HCT116 (cell line): ENCODE data around the gene GSTM3. TPM values are rescaled to one million over a fixed set of nuclear protein-coding genes. Genes with fewer than 3 reads are reported as not detected.

Experiments
- ATAC-seq: fragments of 200-7000 bp; cut with Tn5 transposase; 2 replicates; pipeline ENCODE4 v1.9.1; 2020; ENCODE audit warnings: mild to moderate bottlenecking, moderate library complexity
- BruUV-seq: library from RNA; stranded (reverse); fragments of 400-500 nt; replicated peaks from 2 replicates; lab custom pipeline; 2021; lab: Mats Ljungman, UMichigan
- CTCF ChIA-PET: fragments of 300-600 bp; sonication (Branson Sonifier 250); formaldehyde crosslinking; loops from one replicate; lab custom pipeline; 2021; ENCODE audit warnings: antibody characterized with exemption; lab: Charles Lee
- POLR2A ChIA-PET: fragments of 300-600, 350-600 bp; sonication (Branson Sonifier 250); formaldehyde crosslinking; loops from one replicate; lab custom pipeline; 2021; ENCODE audit warnings: antibody characterized with exemption; lab: Charles Lee
- RAD21 ChIA-PET, 2 experiments: fragments of 300-600 bp; sonication (Branson Sonifier 250); formaldehyde crosslinking; loops; one replicate each; lab custom pipeline; 2023; ENCODE audit warnings: low total read pairs in 2 of 2; ENCODE audit not compliant: uncharacterized antibody in 2 of 2, unreplicated experiment in 2 of 2, low non-redundant PET in 1 of 2; lab: Charles Lee
- DNase-seq: peaks from one replicate; pipeline ENCODE4 v3.0.0-alpha.2; 2010; ENCODE audit warnings: low read depth, low spot score
- H2AFZ ChIP-seq: fragments of 200-600 bp; shearing (Covaris generic), sonication (generic); 2 replicates; pipeline ENCODE4 v1.6.1; 2017; ENCODE audit warnings: low read depth, mixed run types, mixed read lengths, antibody characterized with exemption, low read length; ENCODE audit not compliant: poor library complexity, severe bottlenecking
- H3K27ac ChIP-seq: 2 replicates; pipeline ENCODE4 v1.5.1; 2012; ENCODE audit warnings: low read depth, low read length
- H3K27me3 ChIP-seq: fragments of 200-600 bp; sonication (generic); 2 replicates; pipeline ENCODE4 v1.6.1; 2016; ENCODE audit warnings: mixed run types, low read length, mixed read lengths; ENCODE audit not compliant: insufficient read depth
- H3K36me3 ChIP-seq, 2 experiments: fragments of 200-500 bp in 1 of 2; fragments of 200-600 bp in 1 of 2; sonication (Bioruptor generic) in 1 of 2; sonication (generic) in 1 of 2; 2 replicates each; pipeline versions ENCODE4 v1.5.1 to v1.6.1; 2014 to 2016; ENCODE audit warnings: low read length in 2 of 2, inconsistent platforms in 1 of 2, mixed read lengths in 1 of 2, mixed run types in 1 of 2; ENCODE audit not compliant: insufficient read depth in 2 of 2, control insufficient read depth in 1 of 2
- H3K4me1 ChIP-seq, 2 experiments: fragments of 200-600 bp in 1 of 2; sonication (generic) in 1 of 2; 2 replicates each; pipeline versions ENCODE4 v1.5.1 to v1.6.1; 2012 to 2017; ENCODE audit warnings: low read length in 2 of 2, inconsistent platforms in 1 of 2, mild to moderate bottlenecking in 1 of 2, mixed read lengths in 1 of 2, mixed run types in 1 of 2, moderate library complexity in 1 of 2; ENCODE audit not compliant: insufficient read depth in 2 of 2, control insufficient read depth in 1 of 2
- H3K4me2 ChIP-seq: fragments of 200-600 bp; sonication (generic); 2 replicates; pipeline ENCODE4 v1.6.1; 2017; ENCODE audit warnings: mixed run types, low read length, mixed read lengths
- H3K4me3 ChIP-seq, 2 experiments: fragments of 200-600 bp in 1 of 2; sonication (generic) in 1 of 2; replicated peaks in 1 of 2; 2 replicates each; pipeline ENCODE4 v1.5.1; 2011 to 2016; ENCODE audit warnings: low read length in 2 of 2, control low read depth in 1 of 2, low read depth in 1 of 2, mild to moderate bottlenecking in 1 of 2, mixed read lengths in 1 of 2, mixed run types in 1 of 2
- H3K79me2 ChIP-seq: fragments of 200-600 bp; sonication (generic); 2 replicates; pipeline ENCODE4 v1.6.1; 2017; ENCODE audit warnings: mild to moderate bottlenecking, mixed run types, low read length, moderate library complexity, mixed read lengths; ENCODE audit not compliant: insufficient read depth
- H3K9ac ChIP-seq: fragments of 200-600 bp; sonication (generic); 2 replicates; pipeline ENCODE4 v1.6.1; 2016; ENCODE audit warnings: low read length, mixed read lengths
- H3K9me2 ChIP-seq: fragments of 200-600 bp; sonication (generic), shearing (Covaris generic); 2 replicates; pipeline ENCODE4 v1.6.1; 2017; ENCODE audit warnings: mixed run types, mild to moderate bottlenecking, moderate library complexity; ENCODE audit not compliant: insufficient read depth
- H3K9me3 ChIP-seq, 2 experiments: fragments of 200-500 bp in 1 of 2; fragments of 200-600 bp in 1 of 2; sonication (Bioruptor generic) in 1 of 2; sonication (generic) in 1 of 2; 2 replicates each; pipeline ENCODE4 v1.6.1; 2014 to 2017; ENCODE audit warnings: low read length in 2 of 2, mixed read lengths in 2 of 2, inconsistent platforms in 1 of 2, low read depth in 1 of 2, mild to moderate bottlenecking in 1 of 2, mixed run types in 1 of 2, moderate library complexity in 1 of 2; ENCODE audit not compliant: control insufficient read depth in 1 of 2, insufficient read depth in 1 of 2
- H4K20me1 ChIP-seq: fragments of 200-600 bp; sonication (generic), shearing (Covaris generic); 2 replicates; pipeline ENCODE4 v1.6.1; 2017; ENCODE audit warnings: mixed run types, mild to moderate bottlenecking, moderate library complexity; ENCODE audit not compliant: insufficient read depth
- ELF1 ChIP-seq: IDR thresholded peaks from 2 replicates; pipeline ENCODE4 v1.6.1; 2012; ENCODE audit warnings: low read depth, borderline replicate concordance
- EZH2 ChIP-seq: fragments of 200-600 bp; sonication (generic); IDR thresholded peaks from 2 replicates; pipeline ENCODE4 v1.6.1; 2017; ENCODE audit warnings: antibody characterized with exemption, mixed run types
- EZH2phosphoT487 ChIP-seq: fragments of 200-600 bp; IDR thresholded peaks from 2 replicates; pipeline ENCODE4 v1.6.1; 2018; ENCODE audit warnings: antibody characterized with exemption, borderline replicate concordance
- JUND ChIP-seq: IDR thresholded peaks from 2 replicates; pipeline ENCODE4 v1.6.1; 2012
- POLR2A ChIP-seq: IDR thresholded peaks from 2 replicates; pipeline ENCODE4 v1.7.0; 2011; ENCODE audit warnings: borderline replicate concordance; ENCODE audit not compliant: insufficient read depth, insufficient read length; ENCODE audit errors: extremely low read depth
- POLR2AphosphoS5 ChIP-seq: IDR thresholded peaks from 2 replicates; pipeline ENCODE4 v1.6.1; 2011; ENCODE audit warnings: mild to moderate bottlenecking, low read depth, low read length, moderate library complexity
- RAD21 ChIP-seq: IDR thresholded peaks from 2 replicates; pipeline ENCODE4 v1.6.1; 2012; ENCODE audit warnings: low read depth, mild to moderate bottlenecking
- SP1 ChIP-seq: IDR thresholded peaks from 2 replicates; pipeline ENCODE4 v1.6.1; 2012; ENCODE audit warnings: low read depth
- SRF ChIP-seq: IDR thresholded peaks from 2 replicates; pipeline ENCODE4 v1.6.1; 2012; ENCODE audit warnings: low read depth
- YY1 ChIP-seq: IDR thresholded peaks from 2 replicates; pipeline ENCODE4 v1.6.1; 2011; ENCODE audit warnings: low read length, low read depth, moderate library complexity, mild to moderate bottlenecking; ENCODE audit not compliant: insufficient replicate concordance; ENCODE audit errors: extremely low read depth
- ZFX ChIP-seq: fragments of 450-650 bp; IDR thresholded peaks from 2 replicates; pipeline ENCODE4 v1.6.1; 2017
- ZNF274 ChIP-seq: fragments of 200-500 bp; sonication (Bioruptor generic); IDR thresholded peaks from 2 replicates; pipeline ENCODE4 v1.6.1; 2014; ENCODE audit warnings: mild to moderate bottlenecking, low read depth, low read length, inconsistent platforms
- intact Hi-C: fragments of 100-400 bp; cut with micrococcal nuclease; formaldehyde crosslinking; loops from 2 replicates; pipeline ENCODE4 v1.10.0; 2022
- total RNA-seq: library from RNA; stranded (reverse); gene quantifications from one replicate; pipeline ENCODE4 v1.2.1, GENCODE V29; 2021; ENCODE audit not compliant: unreplicated experiment
- TF ChIP-seq, protein P1 (sequence below): IDR thresholded peaks from 2 replicates; pipeline ENCODE4 v1.6.1; 2012
- TF ChIP-seq, protein P2 (sequence below), 3 experiments: fragments of 200-600 bp in 1 of 3; sonication (generic) in 1 of 3; IDR thresholded peaks in 2 of 3; conservative IDR thresholded peaks in 1 of 3; 2 replicates each; pipeline ENCODE4 v1.5.1; 2012 to 2017; ENCODE audit warnings: low read depth in 2 of 3, low read length in 2 of 3, antibody characterized with exemption in 1 of 3, borderline replicate concordance in 1 of 3, control low read depth in 1 of 3, mild to moderate bottlenecking in 1 of 3, mixed read lengths in 1 of 3, mixed run types in 1 of 3, moderate library complexity in 1 of 3; ENCODE audit not compliant: insufficient read depth in 1 of 3
- TF ChIP-seq, protein P3 (sequence below): IDR thresholded peaks from 2 replicates; pipeline ENCODE4 v1.6.1; 2012; ENCODE audit warnings: low read depth
- TF ChIP-seq, protein P4 (sequence below): IDR thresholded peaks from 2 replicates; pipeline ENCODE4 v1.6.1; 2012

The GSTM3 gene
- total RNA-seq, 1 experiment from 2014 or later, result 0.39 TPM

DNA sequence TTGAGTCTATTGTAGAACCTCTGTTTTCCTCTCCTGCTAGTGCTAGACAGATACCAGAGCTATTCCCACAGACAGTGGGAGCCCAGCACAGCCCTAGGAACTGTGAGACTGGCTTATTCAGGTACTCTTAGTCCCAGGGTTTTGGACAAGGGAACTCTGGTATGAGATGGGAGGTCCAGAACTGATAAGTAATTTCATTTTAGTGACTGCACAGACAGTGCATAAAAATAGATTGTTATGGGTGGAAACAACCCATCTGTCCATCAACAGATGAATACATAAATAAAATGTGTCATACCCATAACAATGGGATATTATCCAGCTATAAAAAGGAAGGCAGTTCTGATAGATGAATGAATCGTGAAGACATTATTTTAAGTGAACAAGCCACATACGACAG lies 13.9 kb upstream of the GSTM3 start:
- no peaks in the 10 kb centered on the region for H3K36me3 ChIP-seq
- H3K9me3 ChIP-seq, result no peaks in the 10 kb centered on the region
- no peaks in the 10 kb centered on the region for H3K27me3 ChIP-seq
- H3K27ac ChIP-seq, result no peak overlapping the region
- H3K9ac ChIP-seq, result no peak overlapping the region
- POLR2A ChIA-PET, result no interaction called here
- no peaks in the 10 kb centered on the region for H4K20me1 ChIP-seq
- intact Hi-C loops, result no loop called here
- RAD21 ChIA-PET, result no interaction called here
- H3K79me2 ChIP-seq, result no peaks in the 10 kb centered on the region
- no peak overlapping the region for H2AFZ ChIP-seq
- DNase-seq (no peak), ATAC-seq (no peak)
- H3K4me3 ChIP-seq, result no peak overlapping the region
- TF ChIP-seq, protein P1, sequence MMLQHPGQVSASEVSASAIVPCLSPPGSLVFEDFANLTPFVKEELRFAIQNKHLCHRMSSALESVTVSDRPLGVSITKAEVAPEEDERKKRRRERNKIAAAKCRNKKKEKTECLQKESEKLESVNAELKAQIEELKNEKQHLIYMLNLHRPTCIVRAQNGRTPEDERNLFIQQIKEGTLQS, result no peak
- TF ChIP-seq ZFX, result no peak
- no peak for TF ChIP-seq POLR2AphosphoS5
- TF ChIP-seq SRF, result no peak
- no peak for TF ChIP-seq EZH2phosphoT487
- TF ChIP-seq RAD21, result no peak
- no peak for TF ChIP-seq YY1
- TF ChIP-seq SP1, result no peak
- H3K4me2 ChIP-seq, result no peak overlapping the region
- H3K9me2 ChIP-seq, result no peaks in the 10 kb centered on the region
- CTCF ChIA-PET, result no interaction called here
- BruUV-seq, result no TSS peak
- H3K4me1 ChIP-seq, result no peaks in the 10 kb centered on the region

DNA sequence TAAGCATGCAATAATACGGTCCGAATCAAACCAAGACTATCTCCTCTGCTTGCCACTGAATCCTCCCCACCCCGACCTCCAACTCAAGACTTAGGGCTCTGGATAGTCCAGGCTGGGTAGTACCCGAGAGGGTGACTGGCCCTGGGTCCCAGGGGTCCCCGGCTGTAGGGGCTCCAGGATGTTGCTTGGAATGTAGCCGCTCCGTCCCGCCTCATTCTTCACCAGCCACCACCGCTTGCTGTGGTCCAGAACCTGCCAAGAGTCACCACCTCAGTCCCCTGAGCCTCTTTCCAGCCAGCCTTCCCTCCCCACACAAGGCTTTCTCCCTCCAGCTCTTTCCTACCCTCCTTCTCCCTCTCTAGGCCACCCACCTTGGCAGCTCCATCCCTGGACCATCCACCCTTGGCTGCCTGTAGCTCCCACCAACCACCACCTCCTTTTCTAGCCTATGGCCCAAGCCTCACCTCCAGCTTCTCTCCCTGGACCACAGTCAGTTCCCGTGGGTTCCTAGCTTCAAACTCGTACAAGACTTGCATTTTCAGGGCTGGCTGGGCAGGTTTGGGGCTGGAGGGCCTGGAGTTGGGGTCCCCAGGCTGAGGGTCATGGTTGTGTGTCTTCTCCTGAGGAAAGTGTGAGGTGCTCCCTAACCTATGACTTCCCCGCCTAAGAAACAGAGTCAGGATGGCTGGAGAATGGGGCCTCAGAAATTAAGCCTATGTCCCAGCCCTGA lies 10.9 kb upstream of the GSTM3 start:
- intact Hi-C loops, result no loop called here
- H4K20me1 ChIP-seq, result no peaks in the 10 kb centered on the region
- H3K4me1 ChIP-seq, result no peaks in the 10 kb centered on the region
- H2AFZ ChIP-seq, result no peak overlapping the region
- no peak for DNase-seq
- no peak overlapping the region for H3K9ac ChIP-seq
- H3K36me3 ChIP-seq, result no peaks in the 10 kb centered on the region
- RAD21 ChIA-PET, result no interaction called here
- no peak overlapping the region for H3K4me3 ChIP-seq
- no peak overlapping the region for H3K27ac ChIP-seq
- no TSS peak for BruUV-seq
- no peak for ATAC-seq
- CTCF ChIA-PET, result no interaction called here
- H3K9me3 ChIP-seq, result no peaks in the 10 kb centered on the region
- no peaks in the 10 kb centered on the region for H3K27me3 ChIP-seq
- H3K9me2 ChIP-seq, result no peaks in the 10 kb centered on the region
- H3K79me2 ChIP-seq, result no peaks in the 10 kb centered on the region
- POLR2A ChIA-PET, result no interaction called here
- no peak overlapping the region for H3K4me2 ChIP-seq
- no peak for TF ChIP-seq ZNF274
- no peak for TF ChIP-seq SRF
- TF ChIP-seq, protein P2, sequence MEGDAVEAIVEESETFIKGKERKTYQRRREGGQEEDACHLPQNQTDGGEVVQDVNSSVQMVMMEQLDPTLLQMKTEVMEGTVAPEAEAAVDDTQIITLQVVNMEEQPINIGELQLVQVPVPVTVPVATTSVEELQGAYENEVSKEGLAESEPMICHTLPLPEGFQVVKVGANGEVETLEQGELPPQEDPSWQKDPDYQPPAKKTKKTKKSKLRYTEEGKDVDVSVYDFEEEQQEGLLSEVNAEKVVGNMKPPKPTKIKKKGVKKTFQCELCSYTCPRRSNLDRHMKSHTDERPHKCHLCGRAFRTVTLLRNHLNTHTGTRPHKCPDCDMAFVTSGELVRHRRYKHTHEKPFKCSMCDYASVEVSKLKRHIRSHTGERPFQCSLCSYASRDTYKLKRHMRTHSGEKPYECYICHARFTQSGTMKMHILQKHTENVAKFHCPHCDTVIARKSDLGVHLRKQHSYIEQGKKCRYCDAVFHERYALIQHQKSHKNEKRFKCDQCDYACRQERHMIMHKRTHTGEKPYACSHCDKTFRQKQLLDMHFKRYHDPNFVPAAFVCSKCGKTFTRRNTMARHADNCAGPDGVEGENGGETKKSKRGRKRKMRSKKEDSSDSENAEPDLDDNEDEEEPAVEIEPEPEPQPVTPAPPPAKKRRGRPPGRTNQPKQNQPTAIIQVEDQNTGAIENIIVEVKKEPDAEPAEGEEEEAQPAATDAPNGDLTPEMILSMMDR (IDR thresholded peaks at IDR 0.05 in 2 of 3, conservative IDR thresholded peaks at IDR 0.05 in 1 of 3; ENCODE audit: borderline replicate concordance in 1 of 3, insufficient read depth in 1 of 3, low read depth in 2 of 3, low read length in 2 of 3), result no peak
- no peak for TF ChIP-seq EZH2
- TF ChIP-seq, protein P3, sequence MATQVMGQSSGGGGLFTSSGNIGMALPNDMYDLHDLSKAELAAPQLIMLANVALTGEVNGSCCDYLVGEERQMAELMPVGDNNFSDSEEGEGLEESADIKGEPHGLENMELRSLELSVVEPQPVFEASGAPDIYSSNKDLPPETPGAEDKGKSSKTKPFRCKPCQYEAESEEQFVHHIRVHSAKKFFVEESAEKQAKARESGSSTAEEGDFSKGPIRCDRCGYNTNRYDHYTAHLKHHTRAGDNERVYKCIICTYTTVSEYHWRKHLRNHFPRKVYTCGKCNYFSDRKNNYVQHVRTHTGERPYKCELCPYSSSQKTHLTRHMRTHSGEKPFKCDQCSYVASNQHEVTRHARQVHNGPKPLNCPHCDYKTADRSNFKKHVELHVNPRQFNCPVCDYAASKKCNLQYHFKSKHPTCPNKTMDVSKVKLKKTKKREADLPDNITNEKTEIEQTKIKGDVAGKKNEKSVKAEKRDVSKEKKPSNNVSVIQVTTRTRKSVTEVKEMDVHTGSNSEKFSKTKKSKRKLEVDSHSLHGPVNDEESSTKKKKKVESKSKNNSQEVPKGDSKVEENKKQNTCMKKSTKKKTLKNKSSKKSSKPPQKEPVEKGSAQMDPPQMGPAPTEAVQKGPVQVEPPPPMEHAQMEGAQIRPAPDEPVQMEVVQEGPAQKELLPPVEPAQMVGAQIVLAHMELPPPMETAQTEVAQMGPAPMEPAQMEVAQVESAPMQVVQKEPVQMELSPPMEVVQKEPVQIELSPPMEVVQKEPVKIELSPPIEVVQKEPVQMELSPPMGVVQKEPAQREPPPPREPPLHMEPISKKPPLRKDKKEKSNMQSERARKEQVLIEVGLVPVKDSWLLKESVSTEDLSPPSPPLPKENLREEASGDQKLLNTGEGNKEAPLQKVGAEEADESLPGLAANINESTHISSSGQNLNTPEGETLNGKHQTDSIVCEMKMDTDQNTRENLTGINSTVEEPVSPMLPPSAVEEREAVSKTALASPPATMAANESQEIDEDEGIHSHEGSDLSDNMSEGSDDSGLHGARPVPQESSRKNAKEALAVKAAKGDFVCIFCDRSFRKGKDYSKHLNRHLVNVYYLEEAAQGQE, result no peak
- TF ChIP-seq POLR2A, result no peak
- TF ChIP-seq JUND, result no peak
- TF ChIP-seq, protein P4, sequence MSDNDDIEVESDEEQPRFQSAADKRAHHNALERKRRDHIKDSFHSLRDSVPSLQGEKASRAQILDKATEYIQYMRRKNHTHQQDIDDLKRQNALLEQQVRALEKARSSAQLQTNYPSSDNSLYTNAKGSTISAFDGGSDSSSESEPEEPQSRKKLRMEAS, result no peak
- TF ChIP-seq ELF1, result no peak
